Activated CD8-positive, alpha-beta memory T cell treated with anti-CD3 and anti-CD28 coated beads, Interleukin-2, amount 50 U/mL, for 1 hour (primary cell): ENCODE data around the gene ELAVL4.

Experiments used
- DNase-seq: peaks from one replicate; pipeline ENCODE4 v3.0.0-alpha.2; 2020; ENCODE audit errors: extremely low read depth

ELAVL4 gene

DNA sequence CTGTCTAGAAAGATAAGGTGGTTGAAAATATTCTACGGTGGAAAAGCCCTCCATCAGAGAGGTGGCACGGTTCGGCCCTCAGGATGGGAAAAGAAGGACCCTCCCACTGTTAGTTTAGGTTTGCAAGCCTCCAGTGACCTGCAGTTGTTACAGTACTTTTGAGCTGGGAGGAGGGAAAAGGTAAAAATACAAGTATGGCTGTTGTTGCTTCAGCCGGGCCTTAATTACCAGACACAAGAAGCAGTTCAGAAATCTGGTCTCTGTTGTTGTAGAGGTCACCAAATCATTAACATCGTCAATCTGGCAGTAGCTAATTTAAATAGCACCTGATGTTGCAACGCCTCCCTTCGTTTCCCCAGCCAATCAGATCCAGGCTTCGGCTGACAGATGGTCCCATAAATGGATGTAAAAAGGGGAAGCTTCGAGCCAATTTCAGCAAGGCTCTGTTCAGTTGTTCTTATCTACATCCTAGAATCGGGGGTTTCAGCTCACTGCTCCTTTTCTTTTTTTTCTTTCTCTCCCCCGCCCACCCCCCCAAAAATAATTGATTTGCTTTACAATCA lies at the start of gene ELAVL4:
Gene ELAVL4, plus strand, starts transcription at position 424 of the 563 bp plus-strand sequence. CDS start 270 bp downstream, outside the sequence.
- no peak for DNase-seq

DNA sequence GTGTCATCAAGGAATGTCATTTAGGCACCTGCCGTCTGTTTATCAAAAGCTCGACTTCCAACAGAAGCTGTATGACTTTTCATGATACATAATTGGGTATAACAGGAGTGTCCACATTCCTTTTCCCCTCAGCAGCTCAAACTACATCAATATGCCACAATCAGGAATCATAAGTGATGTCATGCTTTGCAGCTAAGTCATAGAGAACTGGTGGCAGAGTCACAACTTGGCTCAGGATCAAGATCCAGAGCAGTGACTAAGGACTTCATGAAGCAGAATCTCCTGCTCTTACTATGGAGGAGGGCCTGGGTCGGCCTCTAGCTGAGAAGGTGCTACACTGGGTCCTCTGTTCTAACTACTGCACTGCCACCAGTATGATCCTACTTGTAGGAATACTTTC lies 48.4 kb upstream of the ELAVL4 start:
- DNase-seq = no peak

DNA sequence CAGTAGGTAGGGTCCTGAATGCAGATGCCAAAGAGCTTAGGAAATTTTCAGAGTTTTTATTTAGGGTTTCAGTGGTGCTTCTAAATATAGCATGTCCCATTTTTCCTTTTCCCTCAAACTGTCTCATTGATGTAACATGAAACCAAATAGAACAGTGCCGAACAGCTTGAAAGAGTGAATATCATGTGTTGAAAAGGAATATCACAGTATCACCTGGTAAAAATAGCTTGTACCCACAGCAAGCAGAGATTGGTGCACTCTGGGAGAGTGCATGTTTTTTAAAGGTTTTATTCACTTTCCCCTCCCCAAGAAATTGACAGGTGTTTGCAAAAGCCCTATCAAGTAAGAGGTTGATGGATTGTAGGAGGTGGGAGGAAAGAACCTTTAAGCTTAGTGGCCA lies 41.9 kb upstream of the ELAVL4 start:
- no peak for DNase-seq

DNA sequence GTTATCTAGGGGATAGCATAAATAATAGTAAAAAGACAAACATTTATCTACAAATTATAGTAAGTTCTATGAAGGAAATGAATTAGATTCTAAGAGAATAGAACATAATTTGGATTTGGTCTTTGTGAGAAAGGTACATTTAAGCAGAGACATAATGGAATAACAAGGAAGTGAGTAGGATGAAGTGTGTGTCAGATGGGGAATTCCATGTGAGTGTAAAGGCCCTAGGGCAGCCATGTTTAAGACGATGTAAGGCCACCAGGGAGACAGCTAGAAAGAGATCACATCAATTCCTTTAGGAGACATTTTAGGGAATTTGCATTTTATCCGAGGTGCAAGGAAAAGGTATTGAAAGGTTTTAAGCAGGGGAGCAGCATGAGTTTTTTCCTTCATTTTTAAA lies 33.8 kb upstream of the ELAVL4 start:
- DNase-seq = no peak

DNA sequence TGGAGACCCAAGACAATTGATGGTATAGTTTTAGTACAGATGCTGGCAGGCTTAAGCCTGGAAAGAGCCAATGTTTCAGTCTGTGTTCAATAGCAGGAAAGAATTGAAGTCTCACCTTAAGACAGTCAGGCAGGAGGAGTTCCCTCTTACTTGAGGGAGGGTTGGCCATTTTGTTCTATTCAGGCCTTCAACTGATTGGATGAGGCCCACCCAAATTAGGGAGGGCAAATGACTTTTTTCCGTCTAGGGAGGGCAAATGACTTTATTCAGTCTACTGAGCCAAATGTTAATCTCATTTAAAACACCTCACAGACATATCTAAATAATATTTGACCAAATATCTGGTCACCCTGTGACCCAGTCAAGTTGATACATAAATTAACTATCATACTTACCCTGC lies 31.4 kb upstream of the ELAVL4 start:
- no peak for DNase-seq

DNA sequence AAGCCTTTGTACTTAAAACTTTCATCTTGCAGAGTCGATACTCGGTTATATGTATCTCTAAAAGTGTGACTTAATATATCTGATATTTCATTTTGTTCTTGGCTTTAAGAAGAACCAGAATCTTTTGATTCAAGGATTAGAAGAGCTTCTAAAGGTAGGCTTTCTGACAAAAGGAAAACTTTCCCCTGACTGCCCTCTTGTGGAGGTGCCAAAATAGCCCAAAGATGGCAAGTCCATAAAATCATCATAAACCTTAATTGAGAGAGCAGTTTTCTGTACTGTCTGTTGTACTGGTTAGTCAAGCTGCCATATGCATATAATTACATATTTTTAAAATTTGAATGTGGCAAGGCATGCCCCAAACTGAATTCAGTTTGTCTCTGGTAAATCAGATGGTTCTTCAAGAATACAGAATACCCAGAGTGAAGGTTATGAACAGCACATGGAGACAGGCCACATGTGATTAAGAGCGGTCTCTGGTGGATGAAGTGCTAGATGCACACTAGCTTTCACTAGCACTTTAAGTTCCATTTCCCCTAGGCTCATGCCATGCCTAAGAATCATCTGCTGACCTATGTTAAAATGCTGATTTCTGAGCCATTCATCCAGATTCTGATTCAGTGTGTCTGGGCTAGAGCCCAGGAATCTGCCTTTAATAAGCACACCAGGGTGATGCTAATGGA lies 27.7 kb upstream of the ELAVL4 start:
- DNase-seq = no peak

DNA sequence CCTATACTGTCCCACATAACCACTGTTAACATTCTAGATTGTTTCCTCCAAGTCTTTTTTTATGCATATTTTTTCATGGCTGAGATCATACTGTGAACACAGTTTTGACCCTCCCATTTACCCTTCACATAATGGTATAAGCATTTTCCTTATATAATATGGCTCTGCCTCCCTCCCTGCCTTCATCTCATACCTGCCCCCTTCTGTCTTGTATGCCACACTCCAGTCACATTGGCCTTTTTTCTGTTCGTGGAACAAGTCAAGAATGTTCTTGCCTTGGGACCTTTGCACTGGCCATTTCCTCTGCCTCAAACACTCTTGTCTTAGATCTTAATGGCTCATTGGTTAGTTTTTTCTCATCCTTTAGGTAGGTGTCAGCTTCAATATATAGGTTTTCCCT lies 24.3 kb upstream of the ELAVL4 start:
- DNase-seq = no peak

DNA sequence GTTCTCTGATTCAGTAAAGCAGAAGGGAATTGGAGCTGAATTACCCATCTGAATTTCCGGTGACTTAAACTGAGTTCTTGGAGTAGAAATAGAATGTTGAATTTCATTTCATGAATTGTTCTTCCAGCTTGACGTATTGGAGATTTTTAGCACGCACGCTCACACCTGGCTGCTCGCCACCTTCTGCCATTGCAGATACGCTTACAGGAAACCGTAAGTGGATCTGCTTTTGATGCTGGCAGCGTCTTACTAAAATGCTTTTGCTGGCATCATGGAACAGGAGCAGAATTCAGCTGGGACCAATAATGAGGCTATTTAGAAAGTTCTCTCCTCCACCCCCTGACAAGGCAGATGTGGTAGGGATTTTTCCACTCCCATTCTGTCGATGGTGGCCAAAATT lies 17.7 kb upstream of the ELAVL4 start:
- no peak for DNase-seq

DNA sequence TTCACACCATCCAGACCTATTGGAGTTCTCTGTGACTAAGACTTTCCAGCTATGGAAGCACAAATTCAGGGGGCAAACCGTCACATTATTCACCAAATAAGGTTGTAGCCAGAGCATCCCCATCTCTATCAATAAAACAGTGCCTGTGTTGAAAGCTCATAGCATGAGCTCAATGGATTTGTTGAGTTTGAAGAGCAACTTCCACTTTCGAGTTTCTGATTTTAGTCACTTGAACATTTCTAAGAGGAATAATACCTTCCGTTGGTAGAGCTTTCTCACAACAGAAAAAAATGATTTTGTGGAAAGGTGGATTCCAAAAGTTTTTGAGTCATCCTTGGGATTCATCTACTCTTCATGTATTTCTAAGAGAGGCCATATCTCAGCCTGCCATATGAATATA lies 13.0 kb upstream of the ELAVL4 start:
- no peak for DNase-seq

DNA sequence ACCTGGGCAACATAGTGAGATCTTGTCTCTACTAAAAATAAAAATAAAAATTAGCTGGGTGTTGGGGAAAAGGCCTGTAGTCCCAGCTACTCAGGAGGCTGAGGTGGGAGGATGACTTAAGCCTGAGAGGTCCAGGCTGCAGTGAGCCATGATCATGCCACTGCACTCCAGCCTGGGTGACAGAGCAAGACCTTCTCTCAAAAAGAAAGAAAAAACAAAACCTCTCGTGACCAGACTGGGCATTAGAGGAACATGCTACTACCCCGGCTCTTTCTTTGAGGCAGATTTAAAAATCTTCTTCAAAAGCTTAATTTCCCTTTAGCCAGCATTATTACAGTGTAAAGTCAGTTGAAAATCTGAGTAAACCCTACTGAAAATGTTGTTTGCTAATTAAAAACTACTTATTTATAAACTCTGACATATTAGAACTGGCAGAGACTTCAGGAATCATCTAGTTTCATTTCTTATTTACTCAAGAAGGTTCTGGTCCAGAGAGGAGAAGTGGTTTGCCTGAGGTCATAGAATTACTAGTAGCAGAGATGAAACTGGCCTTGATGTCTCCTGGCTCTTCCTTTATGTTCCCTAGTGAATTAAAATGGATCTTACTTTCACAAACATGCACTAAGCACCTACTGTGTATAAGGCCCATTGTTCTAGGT lies 11.6 kb upstream of the ELAVL4 start:
- DNase-seq = no peak

DNA sequence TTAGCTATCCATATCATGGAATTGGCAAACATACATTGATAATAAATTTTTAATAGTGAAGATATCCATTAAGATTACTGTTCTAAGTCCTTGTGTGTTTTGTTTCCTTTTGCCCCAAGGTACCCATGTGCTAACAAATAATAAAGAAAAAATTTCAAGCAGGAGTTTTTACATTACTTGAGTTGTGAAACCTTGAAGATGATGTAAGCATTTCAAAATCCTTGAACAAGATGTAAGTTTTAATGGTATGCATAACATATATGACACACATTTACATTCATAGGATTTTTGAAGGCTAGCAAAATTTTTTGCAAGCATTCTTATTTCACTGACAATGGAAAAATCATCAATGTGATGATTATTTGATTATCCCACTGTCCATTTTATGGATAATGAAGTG lies 10.9 kb upstream of the ELAVL4 start:
- DNase-seq = no peak

DNA sequence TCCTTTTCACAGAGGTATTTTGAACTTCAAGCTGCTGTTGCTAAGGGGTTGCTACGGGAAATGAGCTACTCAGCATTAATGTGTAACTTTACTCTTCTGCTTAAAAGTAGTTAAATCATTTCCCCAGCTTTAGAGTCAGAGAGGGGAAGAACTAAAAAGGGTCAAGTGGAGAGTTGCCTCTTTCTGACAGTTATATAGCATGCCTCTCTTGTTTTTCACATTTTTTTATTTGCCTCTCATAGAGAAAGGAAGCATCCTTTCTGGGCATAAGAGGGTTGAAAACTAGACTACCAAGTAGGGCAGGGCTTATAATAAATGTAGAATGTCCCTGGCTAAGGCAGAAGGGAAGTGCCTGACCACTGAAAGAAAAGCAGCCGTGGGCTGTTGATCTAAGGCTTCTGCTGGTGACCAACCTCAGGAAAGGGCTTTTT lies 10.1 kb upstream of the ELAVL4 start:
- DNase-seq = no peak

DNA sequence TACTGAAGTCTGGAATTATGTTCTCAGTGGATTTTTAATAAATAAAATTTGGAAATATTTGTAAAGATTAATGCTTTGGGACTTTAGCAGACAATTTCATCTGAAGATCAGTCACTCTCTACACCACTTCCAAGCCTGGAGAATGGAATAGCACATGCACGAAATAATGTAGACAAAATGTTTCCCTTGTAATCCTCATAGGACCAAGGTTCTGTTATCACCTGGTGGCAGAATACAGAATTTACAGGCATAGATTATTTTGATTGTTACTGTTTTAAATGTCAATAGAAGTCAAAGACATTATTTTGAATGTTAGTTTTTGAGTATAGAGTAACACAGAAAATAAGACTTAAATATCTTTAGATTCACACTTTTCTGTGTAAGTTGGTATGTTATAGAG lies 9.1 kb upstream of the ELAVL4 start:
- no peak for DNase-seq

DNA sequence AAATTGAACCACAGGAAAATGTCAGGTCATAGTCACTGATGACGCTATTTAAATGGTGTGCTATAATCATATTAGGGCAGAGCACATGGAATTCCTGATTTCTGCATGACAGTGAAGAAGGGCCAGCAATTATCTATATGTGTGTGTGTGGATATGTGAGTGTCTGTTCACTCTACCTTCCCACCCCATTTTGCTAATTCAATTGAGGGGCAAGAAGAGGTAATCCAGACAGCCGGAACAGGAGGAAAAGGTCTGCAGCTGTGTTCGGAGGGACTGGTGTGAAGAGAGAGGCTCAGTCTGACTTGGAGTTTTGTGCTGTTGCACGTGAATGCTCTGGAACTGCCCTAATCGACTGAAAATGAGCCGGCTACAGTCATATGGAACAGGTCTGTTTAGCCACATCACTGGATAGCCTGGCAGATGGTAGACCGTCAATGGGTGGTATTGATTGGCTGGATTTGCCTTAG lies 5.1 kb upstream of the ELAVL4 start:
- no peak for DNase-seq

DNA sequence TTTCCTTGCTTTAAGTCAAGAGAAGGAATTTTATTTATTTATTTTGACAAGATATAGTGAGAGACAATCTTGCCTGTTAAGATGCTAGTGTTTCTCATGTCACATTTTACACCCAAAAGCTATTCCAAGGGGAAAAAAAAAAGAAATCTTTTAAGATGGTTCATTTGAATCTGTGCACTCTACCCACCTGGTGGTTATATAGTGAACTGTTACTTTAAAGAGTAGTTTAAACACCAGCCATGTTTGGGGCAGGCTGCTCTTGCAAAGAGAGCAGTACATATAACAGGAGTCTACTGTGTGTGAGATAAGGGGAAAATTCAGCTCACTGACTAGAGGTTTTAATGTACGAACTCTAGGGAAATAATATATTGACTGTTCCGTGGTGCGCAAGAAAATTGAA lies 3.3 kb upstream of the ELAVL4 start:
- DNase-seq = no peak

DNA sequence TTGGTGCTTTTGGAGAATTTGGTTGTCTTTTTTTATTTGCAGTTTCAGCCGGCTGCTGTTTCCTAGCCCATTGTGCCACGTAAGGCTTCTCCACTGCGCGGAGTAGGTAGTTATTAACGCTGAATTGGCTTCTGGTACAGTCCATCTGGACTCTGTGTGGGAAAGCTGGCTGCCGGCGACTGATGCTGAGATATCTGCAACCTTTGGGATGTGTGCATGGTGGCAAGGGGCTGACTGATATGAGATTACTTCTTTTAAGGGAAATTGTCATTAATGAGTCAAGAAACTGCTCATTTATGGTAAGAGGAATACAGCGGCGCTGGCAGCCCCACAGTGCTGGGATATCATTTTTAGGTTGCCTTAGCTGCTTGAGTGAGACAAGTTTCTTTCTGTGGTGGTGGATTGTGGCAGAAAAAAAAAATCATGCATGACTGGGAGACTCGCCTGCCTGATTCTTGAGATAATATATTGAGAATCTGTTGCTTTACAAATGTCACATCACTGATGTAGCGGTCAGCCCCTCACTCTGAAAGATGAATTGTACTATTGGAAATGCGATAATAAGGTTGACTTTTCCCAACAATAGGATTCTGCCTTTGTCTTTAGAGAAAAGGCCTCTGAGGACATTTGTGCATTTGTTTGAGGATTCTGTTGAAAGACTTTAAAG lies 2.5 kb upstream of the ELAVL4 start:
- no peak for DNase-seq

DNA sequence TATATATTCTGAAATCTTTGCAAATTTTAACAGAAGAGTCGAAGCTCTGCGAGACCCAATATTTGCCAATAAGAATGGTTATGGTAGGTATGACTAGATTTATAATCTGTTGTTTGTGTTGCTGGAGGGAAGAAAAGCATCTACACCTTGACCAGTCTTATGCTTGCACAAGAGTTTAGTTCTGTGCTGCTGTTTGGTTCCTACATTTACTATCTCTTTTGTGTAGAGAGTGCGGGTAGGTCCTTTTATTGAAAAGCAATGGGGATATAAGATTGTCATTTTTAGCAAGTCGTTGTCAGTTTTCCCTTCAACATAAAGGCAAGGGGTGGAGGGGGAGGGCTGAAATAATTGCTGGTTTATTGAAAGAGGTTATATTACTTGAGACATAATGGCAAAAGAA lies 396 bp downstream of the ELAVL4 start:
- no peak for DNase-seq

DNA sequence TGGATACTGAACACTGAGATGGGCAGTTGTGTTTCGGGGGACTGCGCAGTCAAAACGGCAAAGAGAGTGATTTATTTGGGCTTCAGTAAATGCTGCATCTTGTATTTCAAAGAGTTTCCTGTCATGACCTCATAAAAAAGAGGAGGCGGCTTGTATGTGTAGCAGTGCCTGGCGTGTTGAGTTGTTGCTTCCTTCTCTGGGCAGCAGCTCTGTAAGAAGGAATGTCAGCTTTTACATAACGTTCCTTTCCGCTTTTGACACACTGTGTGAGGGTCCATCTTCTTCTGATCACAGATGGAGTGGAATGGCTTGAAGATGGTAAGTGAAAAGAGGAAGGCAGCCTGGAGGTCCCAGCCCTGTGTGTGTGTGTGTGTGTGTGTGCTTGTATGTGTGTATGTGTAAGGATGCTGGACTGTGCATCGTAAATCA lies 941 bp downstream of the ELAVL4 start:
- no peak for DNase-seq

DNA sequence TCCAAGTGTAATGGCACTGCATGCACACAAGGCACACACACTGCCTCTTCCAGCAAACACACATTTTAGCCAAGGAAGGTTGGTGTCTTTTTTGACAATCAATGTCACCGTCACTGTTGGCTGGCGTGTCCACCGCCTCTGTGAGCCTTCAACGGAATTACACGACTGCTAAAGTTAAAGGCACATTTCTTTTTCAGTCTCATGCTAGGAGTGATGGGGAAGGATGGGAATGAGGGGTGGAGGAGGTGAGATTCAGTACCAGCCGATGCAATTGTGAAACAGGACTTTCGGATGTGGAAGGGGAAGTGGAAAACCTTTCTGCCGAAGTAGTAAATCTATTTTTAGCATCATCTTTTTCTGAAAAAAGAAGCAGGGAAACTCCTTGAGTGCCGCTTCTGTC lies 1.4 kb downstream of the ELAVL4 start:
- no peak for DNase-seq

DNA sequence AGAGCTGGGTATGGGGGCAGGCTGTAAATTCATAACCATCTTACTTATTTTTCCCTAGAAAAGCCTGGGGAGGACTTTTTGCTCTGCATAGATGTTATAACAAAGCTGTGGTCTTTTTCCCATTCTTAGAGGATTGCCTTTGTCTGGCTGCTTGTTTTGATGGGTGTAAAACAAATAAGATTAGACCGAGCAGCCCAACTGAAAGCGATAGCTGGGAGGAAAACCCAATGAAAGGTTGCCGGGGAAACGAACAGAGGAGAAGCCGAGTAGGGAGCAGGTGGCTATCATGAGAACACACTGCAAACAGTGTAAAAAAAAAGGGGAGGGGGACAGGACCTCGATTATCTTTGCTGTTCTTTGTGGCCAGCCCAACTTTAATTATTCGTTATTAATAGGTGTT lies 1.9 kb downstream of the ELAVL4 start:
- no peak for DNase-seq

DNA sequence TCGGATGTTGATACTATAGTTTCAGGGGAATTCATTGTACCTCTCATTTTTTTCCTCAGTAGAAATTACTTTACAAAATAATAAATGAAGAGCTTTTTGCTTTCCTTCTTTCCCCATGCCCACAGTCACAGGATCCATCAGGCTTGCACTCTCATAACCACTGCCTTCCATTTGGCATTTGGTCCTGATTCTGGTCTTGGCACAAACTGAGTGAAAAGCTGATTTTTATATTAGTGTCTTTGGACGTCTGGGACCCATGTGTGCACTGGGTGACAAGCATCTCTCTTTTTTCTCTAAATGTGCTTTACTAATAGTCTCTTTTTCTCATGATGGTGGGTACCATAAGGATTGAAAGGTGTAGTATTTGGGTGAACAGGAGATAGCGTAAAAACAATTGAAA lies 2.8 kb downstream of the ELAVL4 start:
- DNase-seq = no peak

DNA sequence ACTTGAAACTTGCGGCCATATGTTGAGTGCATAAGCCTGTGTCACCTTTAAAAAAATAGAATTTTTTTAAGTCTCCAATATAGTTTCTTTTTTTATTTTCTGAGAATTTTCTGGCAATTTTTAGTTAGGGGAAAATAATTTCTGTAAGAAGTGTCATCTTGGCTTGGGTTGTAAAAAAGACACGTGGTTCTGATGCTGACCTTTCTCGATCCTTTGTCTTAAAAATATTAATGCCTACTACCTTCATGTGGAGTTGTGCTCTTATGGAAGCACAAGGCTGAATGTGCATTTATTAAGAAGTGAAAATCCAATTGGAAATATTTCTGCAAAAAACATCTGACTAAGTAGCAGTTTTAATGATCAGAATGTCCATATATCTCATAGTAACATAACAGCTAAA lies 3.5 kb downstream of the ELAVL4 start:
- DNase-seq = no peak

DNA sequence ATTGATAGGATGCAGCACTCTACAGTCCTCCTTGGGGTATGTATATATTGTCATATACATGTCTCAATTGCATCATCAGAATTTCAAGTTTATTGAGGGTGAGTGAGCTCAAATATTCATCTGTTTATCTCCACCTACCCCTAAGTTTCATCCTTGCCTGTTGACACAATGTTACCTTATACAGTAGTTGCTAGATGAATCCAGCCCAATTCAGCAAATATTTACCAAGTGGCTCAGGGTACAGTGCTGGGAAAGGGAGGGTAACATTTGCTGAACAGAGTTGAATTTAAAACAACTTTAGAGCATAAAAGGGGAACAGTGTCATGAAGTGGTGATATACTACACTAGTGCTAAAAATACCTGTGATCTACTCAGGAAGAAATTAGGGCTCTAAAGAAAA lies 14.4 kb downstream of the ELAVL4 start:
- no peak for DNase-seq
